ENCODE data around the gene PRPH2.
"Not testable (repeated sequence)": the region's sequence is repeated elsewhere in the genome, so short reads cannot be mapped to it uniquely, and the experiment has no call there.

Gene PRPH2

DNA sequence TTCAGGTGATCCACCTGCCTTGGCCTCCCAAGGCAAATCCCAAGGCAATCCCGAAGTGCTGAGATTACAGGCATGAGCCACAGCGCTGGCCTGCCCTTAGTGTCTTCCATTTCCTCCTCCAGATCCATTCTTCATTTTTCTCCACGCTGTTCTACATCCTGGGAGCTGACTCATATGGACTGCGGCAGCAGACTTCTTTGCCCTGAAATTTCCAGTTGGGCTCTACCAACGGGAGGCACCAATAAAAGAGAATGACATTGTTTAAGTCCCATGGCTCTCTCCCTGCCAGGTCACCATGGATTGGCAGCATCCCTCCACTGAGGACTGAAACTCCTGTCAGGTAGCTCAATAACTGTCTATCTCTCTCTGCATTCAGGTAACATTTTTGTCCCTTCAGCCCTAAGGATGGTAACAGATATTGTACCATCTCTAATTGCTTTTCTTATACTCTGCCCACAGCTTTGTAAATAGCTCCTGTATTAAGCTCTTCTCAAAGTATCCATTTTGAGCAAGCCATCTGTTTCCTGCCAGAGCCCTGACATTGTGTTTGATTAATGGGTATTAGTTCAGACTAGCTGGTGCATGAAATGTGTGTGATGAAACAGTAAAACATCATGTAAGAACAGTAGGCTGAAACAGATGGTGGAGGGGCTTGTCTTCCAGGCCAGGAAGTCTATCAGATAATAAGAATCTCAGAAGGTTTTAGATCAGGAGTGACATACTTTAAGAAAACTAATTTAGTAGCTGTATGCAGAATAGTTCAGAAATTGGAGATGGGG is 19.9 kb upstream of the PRPH2 start:
- no peak for DNase-seq (ENCODE audit: low read depth in 2 of 3, low spot score in 1 of 3)

DNA sequence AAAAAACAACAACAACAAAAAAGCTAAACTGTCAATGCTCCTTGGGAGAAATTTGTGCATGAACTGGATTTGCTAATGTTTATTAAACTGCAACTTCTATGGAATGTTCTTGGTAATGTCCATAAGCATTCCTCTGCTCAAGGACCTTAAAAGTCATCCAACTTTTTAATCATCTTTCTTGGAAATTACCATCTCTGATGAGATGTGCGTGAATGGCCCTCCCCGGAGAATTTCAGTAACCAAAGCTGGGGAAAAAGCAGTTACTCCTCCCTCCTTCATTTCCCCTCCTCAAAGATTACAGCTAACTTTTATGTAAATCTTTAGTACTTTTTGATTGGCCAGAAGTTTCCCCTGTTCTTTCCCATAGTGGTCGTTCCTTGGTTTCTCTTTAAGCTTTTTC is 18.3 kb upstream of the PRPH2 start:
- DNase-seq (ENCODE audit: low read depth in 2 of 3, low spot score in 1 of 3): no peak

DNA sequence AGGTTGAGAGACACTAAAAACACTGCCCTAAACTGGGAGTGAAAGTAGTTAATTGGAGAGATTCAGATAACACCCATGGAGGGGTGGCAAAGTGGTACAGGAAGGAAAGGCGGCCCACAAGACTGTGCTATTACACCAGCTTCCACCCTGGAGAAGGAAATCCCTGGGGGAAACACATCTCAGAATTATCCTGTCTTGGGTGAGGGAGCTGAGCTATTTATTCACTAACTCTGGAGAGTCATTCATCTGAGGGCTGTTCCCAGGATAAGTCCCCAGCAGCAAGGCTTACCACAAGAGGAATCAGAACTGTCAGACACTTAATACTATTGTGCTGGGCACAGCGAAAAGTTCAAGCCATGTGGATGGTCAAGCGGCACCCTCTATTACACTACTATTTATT is 13.6 kb upstream of the PRPH2 start:
- no peak for DNase-seq (ENCODE audit: low read depth in 2 of 3, low spot score in 1 of 3)

DNA sequence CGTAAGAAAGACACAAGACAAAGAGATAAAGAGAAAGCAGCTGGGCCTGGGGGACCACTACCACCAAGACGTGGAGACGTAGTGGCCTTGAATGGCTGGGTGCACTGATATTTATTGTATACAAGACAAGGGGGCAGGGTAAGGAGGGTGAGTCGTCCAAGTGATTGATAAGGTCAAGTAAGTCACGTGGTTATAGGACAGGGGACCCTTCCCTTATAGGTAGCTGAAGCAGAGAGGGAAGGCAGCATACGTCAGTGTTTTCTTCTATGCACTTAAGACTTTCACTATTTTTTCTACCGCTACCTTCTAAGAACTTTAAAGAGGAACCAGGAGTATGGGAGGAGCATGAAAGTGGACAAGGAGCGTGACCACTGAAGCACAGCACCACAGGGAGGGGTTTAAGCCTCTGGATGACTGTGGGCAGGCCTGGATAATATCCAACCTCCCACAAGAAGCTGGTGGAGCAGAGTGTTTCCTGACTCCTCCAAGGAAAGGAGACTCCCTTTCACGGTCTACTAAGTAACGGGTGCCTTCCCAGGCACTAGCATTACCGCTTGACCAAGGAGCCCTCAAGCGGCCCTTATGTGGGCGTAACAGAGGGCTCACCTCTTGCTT is 11.6 kb upstream of the PRPH2 start:
- DNase-seq (ENCODE audit: low read depth in 2 of 3, low spot score in 1 of 3): not testable (repeated sequence)

DNA sequence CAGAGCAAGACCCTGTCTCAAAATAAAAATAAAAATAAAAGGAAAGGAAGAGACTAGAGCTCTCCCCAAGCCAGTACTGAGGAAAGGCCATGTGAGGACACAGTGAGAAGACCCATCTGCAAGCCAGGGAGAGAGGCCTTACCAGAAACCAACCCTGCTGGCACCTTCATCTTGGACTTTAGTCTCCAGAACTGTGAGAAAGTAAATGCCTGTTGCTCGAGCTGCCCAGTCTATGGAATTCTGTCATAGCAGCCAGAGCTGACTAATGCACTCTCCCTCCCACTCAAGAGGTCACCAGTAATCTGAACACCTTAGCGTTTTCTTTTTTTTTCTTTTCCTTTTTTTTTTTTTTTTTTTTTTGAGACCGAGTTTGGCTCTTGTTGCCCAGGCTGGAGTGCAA is 7.3 kb upstream of the PRPH2 start:
- no peak for DNase-seq (ENCODE audit: low read depth in 2 of 3, low spot score in 1 of 3)

DNA sequence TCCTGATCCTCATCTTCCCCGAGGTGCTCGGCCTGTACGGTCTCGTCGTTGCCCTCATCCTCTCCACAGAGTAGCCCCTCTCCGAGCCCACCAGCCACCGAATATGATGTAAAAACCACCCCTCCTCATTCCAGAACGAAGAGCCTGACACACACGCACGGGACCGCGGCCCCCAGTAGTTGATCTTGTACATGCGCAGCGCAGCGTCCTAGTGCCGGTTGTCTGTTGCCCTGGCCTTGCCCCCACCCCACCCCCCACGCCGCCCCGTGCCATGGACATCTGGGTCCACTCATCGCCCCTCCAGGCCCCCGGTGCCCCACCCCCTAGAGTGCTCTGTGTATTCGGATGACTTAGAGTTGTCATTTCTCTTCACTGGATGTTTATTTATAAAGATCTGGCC is 5.2 kb upstream of the PRPH2 start:
- DNase-seq (ENCODE audit: low read depth in 2 of 3, low spot score in 1 of 3): no peak

DNA sequence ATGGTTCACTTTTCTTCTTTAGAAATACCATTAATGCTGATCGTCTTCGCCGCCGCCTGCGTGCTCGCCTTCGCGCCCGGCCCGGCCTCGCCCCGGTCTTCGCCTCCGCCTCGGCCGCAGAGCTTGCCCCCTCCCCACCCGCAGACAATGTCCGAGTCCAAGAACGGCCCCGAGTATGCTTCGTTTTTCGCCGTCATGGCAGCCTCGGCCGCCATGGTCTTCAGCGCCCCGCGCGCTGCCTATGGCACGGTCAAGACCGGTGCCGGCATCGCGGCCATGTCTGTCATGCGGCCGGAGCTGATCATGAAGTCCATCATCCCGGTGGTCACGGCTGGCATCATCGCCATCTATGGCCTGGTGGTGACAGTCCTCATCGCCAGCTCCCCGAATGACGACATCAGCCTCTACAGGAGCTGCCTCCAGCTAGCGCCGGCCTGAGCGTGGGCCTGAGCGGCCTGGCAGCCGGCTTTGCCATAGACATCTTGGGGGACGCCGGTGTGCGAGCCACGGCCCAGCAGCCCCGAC is 4.8 kb upstream of the PRPH2 start:
- no peak for DNase-seq (ENCODE audit: low read depth in 2 of 3, low spot score in 1 of 3)

DNA sequence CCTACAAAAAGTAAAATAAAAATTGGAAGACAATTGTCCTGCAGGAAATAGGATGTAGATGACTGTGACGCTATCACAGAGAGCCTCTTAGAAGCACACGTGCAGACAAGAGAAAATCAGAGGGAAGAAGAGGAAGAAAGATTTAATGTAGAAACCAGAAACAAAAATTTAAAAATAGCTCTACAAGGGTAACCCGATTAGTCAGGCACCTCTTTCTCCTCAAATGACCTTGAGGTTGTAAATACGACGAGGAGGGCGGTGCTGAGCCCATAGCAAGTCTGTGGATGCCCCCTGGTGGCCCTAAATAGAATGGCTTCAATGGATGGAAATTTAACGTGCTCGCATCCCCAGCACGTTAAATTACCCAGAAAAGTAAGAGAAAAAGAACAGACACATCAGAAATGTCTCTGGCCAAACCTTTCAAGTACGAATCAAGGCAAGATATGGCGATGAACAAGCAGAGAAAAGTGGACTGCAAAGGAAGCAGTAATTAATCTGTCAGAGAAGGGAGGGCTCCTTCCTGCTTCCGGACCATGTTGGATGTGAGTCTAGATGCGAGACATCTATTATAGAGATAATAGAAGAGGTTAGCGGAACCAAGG is 4.2 kb upstream of the PRPH2 start:
- peak; percentile 53 to 60 (median 55) for DNase-seq (ENCODE audit: low read depth in 2 of 3, low spot score in 1 of 3)

DNA sequence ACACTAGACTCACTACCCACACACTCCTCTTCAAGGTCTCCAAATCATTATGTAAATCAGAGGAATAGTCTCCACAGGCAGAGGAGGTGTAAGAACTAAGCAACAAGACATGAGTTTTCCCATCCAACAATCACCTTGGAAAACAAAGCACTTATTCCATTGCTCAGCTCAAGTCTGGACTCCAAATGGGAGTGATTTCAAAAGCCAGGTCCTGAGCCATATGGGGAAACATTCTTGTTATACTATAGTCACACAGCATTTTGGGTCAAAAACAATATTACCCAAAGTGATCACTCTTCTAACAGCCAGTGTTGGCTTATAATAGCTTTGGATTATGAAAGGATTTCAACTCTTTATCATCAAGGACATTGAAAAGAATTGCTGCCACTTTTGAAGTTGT is 3.6 kb upstream of the PRPH2 start:
- DNase-seq (ENCODE audit: low read depth in 2 of 3, low spot score in 1 of 3): no peak

DNA sequence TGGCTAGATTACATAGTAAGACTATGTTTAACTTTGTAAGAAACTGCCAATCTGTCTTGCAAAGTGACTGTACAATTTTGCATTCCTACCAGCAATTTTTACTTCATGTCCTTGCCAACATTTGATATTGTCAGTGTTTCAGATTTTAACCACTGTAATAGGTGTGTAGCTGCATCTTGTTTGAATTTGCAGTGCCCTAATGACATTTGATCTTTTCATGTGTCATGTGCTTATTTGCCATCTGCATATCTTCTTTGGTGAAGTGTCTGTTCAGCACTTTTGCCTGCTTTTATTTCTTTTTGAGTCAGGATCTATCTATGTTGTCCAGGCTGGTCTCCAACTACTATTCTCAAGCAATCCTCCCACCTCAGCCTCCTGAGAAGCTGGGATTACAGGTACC is 2.4 kb upstream of the PRPH2 start:
- no peak for DNase-seq (ENCODE audit: low read depth in 2 of 3, low spot score in 1 of 3)

DNA sequence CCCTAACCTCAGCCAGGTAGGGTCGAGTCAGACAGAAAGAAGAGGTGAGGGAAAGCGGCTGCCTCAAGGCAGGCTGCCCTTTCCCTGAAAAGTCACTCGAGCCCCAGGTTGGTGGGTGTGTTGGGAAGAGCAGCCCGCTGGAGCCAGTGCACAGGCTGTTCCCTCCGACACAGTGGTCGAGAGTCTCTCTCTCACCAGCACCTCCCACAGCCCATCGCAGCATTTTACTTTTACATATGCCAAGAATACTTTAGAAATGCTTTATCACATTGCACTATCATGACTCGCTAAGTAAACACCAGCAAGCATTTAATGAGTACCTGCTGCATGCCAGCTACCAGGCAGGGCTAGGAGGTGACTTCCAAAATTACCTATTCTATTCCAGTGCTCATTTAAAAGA is 1.7 kb downstream of the PRPH2 start:
- DNase-seq (ENCODE audit: low read depth in 2 of 3, low spot score in 1 of 3): no peak

DNA sequence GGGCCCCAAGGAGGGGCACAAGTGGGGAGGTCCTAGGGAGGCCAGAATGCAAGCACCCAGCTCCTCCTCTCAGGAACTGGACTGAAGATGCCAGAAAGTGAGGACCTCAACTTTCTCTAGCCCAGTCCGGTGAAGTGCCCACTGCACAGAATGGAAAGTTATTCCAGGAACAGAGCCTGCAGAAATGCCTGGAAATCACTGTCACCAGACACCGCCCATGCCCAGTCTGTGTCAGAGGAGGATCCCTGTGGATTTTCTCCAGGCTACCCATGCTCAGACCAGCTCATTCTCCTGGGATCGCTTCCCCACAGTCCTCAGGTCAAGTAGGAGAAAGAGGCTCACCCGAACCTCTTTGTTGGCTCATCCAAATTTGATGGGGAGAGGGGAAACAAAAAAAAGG is 6.5 kb downstream of the PRPH2 start:
- DNase-seq (ENCODE audit: low read depth in 2 of 3, low spot score in 1 of 3): no peak

DNA sequence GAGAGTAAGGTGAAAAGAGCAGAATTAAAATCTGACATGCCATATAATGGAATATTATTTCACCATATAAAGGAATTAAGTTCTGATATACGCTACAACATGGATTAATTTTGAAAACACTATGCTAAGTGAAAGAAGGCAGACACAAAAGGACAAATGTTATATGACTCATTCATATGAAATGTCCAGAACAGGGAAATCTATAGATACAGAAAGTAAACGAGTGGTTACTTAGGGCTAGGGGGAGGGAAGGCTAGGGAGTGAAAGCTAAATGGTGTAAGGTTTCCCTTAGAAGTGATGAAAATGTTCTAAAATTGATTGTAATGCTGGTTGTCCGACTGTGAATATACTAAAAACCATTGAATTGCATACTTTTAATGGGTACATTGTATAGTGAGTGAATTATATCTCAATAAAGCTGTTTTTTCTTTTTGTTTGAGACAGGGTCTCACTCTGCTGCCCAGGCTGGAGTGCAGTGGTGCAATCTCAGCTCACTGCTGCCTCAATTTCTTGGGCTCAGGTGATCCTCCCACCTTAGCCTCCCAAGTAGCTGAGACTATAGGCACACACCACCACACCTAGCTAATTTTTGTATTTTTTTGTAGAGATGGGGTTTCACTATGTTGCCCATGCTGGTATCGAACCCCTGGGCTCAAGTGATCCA is 8.2 kb downstream of the PRPH2 start:
- no peak for DNase-seq (ENCODE audit: low read depth in 2 of 3, low spot score in 1 of 3)

DNA sequence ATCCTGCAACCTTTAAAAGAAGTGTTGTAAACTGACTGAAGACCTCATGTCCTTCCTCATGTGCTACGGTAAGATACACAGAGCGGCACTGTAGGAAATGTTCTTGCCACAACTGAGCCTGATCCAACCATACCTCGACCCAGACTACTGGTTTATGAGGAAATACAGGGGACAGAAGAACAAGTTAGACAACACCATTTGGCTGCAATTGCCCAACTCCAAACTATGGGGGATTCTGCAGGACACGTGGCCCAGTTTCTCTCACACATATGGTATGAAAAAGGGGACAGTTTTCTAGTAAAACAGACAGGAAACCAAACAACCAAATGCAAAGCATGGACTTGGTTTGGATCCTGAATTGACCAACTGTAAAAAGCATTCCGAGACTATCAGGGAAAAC is 10.5 kb downstream of the PRPH2 start:
- DNase-seq (ENCODE audit: low read depth in 2 of 3, low spot score in 1 of 3): no peak

DNA sequence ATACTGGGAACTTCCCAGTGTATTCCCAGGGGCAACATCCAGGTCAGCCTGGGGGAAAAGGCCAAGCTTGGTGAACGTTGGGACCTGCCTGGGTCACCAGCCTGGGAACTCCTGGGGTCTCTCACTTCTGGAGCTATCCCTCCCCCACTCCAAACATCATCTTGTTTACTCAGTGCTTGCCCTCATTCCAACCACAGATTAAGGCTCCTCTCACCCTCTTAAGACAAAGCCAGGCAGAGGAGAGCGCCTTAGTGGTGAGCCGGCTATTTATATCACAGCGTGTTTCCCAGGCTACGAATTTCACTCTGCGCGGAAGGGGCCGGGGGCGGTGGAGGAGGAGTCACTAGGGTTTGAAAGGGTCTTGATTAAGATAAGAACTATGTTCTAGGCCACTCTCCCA is 12.1 kb downstream of the PRPH2 start:
- DNase-seq (ENCODE audit: low read depth in 2 of 3, low spot score in 1 of 3): no peak

DNA sequence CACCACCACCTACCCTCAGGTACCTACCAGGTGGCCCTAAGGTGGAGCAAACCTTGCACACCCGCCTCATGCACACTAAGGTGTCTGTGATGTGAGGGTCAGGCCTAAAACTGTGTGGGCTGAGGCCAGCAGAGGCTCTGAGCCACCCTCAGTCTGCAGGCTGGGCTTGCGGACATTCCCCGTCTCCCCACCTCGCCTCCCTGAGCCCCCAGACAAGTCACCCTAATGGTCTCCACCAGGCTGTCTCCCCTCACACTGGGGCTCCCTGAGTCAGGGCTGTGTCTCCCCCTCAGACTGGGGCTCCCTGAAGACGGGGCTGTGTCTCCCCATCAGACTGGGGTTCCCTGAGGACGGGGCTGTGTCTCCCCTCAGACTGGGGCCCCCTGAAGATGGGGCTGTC is 12.5 kb downstream of the PRPH2 start:
- DNase-seq (ENCODE audit: low read depth in 2 of 3, low spot score in 1 of 3): no peak

DNA sequence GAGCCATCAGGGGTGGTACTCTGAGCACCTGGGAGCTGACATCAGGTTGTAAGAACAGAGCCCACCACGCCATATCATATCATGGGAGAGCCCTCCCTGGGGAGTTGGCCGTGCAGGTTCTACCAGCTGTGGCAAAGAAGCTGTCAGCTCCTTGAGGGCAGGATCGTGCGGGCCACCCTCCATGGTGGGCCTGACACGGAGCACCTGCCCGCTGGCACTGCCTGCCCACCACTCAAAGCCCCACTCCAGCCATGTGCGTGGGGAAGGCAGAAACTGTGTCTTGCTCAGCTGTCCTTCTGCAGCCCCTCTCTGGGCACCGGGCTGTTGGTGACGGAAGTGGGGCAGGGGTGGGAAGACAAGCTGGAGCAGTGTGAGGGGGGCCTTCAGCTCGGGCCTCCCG is 14.3 kb downstream of the PRPH2 start:
- no peak for DNase-seq (ENCODE audit: low read depth in 2 of 3, low spot score in 1 of 3)

DNA sequence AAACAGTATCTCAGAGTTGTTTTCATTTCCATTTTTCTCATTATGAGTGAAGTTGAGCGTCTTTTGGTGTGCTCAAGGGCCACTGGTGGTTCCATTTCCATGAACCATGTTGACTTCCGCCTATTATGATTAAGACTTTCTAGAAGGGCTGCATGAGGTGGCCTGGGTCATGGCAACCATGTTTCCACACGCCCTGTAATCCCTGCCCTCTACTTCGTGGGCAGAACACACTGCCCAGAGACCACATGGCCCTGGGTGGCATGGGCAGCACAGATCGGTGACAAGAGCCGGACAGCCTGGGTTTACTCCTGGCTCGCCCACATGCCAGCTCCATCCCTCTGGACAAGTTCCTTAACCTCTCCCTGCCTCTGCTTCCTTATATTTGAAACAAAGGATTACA is 14.8 kb downstream of the PRPH2 start:
- no peak for DNase-seq (ENCODE audit: low read depth in 2 of 3, low spot score in 1 of 3)

DNA sequence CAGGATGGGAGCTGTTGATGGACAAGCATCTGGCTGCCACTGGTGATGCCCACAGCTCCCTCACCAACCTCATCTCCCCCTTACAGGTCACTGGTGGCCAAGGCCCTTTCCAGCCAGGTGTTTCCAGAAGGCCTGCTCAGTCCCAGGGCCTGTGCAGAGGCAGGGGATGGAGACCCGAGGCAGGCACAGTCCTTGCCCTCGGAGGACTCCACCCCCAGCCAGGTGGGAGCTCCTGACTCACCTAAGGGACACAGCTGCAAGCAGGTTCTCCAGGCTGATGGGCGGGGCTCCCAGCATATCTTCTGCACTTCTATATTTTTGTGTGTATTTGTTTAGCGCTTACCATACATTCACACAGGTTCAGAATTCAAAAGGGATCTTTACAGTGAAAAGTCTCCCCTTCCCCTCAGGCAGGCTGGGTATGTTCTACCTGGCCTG is 17.4 kb downstream of the PRPH2 start:
- DNase-seq (ENCODE audit: low read depth in 2 of 3, low spot score in 1 of 3): no peak

DNA sequence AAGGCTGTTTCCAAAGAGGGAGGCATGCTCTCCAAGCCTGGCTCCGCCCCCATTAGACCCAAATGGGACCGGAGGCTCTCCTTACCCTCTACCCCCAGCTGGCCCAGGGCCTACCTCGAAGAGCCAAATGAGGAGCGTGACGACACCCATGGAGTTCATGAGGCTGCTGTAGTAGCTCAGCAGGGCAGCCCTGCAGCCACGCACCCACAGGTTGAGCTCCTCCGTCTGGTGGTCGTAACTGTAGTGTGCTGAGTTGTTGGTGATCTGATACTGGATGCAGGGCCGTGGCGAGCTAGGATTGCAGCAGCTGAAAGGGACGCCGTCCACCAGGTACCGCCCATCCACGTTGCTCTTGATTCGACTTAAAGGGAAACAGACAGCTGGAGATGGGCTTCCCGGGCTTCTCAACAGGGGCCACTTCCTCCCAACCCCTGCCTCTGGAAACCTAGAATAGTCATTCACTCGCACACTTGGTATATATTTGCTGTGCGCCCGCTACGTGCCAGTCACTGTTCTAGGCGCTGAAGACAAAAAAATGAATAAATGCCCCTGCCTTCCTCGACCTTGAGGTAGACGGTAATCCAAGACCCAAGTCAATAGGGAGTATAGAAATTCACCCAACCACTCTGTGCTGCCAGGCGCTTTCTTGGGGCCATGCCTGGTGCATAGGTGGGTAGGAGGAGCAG is 18.0 kb downstream of the PRPH2 start:
- DNase-seq (ENCODE audit: low read depth in 2 of 3, low spot score in 1 of 3): no peak

DNA sequence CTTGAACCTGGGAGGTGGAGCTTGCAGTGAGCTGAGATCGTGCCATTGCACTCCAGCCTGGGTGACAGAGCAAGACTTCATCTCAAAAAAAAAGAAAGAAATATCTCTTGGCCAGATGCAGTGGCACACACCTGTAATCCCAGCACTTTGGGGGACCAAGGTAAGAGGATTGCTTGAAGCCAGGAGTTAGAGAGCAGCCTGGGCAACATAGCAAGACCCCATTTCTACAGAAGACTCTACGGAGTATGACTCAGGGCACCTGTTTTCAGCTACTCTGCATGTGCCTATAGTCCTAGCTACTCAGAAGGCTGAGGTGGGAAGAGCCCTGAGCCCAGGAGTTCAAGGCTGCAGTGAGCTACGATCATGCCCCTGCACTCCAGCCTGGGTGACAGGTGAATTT is 19.6 kb downstream of the PRPH2 start:
- not testable (repeated sequence) for DNase-seq (ENCODE audit: low read depth in 2 of 3, low spot score in 1 of 3)

Data from stimulated activated CD4-positive, alpha-beta T cell treated with anti-CD3 and anti-CD28 coated beads, Interleukin-12 subunit alpha, Interleukin-12 subunit beta, amount 100 ng/mL, for 48 hours (primary cell).